Duodenal mucosa (tissue), 2 donors: ENCODE results near the gene PROX2.

Source experiments
- H3K27ac ChIP-seq: one replicate; pipeline ENCODE4 v1.7.0; 2013; ENCODE audit warnings: low read depth, low read length
- H3K27me3 ChIP-seq, 2 donors: one replicate each; pipeline ENCODE4 v1.7.0; 2013; ENCODE audit warnings: low read length in 2 of 2, control low read depth in 1 of 2; ENCODE audit not compliant: insufficient read depth in 2 of 2, control insufficient read depth in 1 of 2
- H3K36me3 ChIP-seq, 2 donors: one replicate each; pipeline ENCODE4 v1.7.0; 2013; ENCODE audit warnings: low read length in 2 of 2, control low read depth in 1 of 2; ENCODE audit not compliant: insufficient read depth in 2 of 2, control insufficient read depth in 1 of 2
- H3K4me1 ChIP-seq, 2 donors: one replicate each; pipeline ENCODE4 v1.7.0; 2013; ENCODE audit warnings: low read length in 2 of 2, control low read depth in 1 of 2; ENCODE audit not compliant: insufficient read depth in 2 of 2, control insufficient read depth in 1 of 2
- H3K4me3 ChIP-seq, 2 donors: one replicate each; pipeline ENCODE4 v1.7.0; 2013; ENCODE audit warnings: low read length in 2 of 2, low read depth in 1 of 2
- H3K9ac ChIP-seq, 2 donors: one replicate each; pipeline ENCODE4 v1.7.0; 2013; ENCODE audit warnings: low read length in 2 of 2, low read depth in 1 of 2
- H3K9me3 ChIP-seq, 2 donors: one replicate each; pipeline ENCODE4 v1.7.0; 2013; ENCODE audit warnings: low read length in 2 of 2, control low read depth in 1 of 2; ENCODE audit not compliant: control insufficient read depth in 1 of 2

The PROX2 gene

GRCh38 chr14:74898694-74899093 lies 22.7 kb upstream of the PROX2 start:
- Histone ChIP-seq H3K27ac (no peak overlapping the region), H3K9ac (no peak overlapping the region), H3K27me3 (no peaks in the 10 kb centered on the region), H3K36me3 (peaks cover 84 to 97% of the 10 kb centered on the region in 2 donors), H3K4me3 (no peak overlapping the region), H3K4me1 (peaks cover 7 to 10% of the 10 kb centered on the region in 2 donors), H3K9me3 (no peaks in the 10 kb centered on the region)

DNA sequence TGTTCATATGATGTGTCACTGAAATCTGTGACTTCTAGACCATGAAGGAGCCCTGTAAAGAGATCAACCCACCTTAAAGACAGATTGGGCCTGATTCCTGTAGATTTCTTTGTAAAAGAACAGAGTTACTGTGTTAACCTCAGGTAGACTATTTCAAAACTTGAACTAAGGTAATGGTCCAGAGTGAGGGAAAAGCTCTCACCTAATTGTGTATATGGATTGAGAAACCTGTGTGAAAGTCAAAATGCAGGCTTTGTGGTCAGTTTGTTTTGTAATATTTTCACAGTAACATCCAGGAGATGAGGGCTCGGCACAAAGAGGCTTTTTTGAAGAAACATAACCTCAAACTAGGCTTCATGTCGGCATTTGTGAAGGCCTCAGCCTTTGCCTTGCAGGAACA lies 22.1 kb upstream of the PROX2 start:
- H3K4me1 ChIP-seq, result peaks cover 7 to 15% of the 10 kb centered on the region in 2 donors
- no peak overlapping the region for H3K27ac ChIP-seq
- peaks cover 89 to 99% of the 10 kb centered on the region in 2 donors for H3K36me3 ChIP-seq

DNA sequence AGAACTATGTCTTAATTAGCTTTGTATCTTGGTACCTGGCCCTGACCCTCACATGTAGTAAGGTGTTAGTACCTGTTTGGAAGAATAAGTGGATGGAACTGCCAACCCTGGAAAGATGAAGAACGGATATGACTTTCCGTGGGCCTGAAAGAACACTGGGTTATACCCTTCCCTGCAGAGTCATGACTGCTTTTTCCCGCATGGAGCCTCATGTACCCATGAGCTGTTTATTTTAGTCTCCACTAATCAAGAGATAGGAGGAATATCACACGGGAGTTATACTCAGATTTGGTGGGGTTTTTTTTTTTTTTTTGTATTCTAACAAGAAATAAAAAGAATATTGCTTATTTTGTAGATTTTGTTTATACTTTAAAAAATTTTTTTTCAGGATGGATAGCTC lies 21.7 kb upstream of the PROX2 start:
- H3K36me3 ChIP-seq, result peaks cover 89 to 99% of the 10 kb centered on the region in 2 donors
- no peaks in the 10 kb centered on the region for H3K27me3 ChIP-seq
- no peaks in the 10 kb centered on the region for H3K9me3 ChIP-seq
- no peak overlapping the region for H3K4me3 ChIP-seq
- no peak overlapping the region for H3K27ac ChIP-seq
- peaks cover 7 to 18% of the 10 kb centered on the region in 2 donors for H3K4me1 ChIP-seq
- no peak overlapping the region for H3K9ac ChIP-seq

More for the DNA sequence above, 22.1 kb upstream of the PROX2 start:
- Histone ChIP-seq H3K9me3 (no peaks in the 10 kb centered on the region), H3K4me3 (no peak overlapping the region), H3K27me3 (no peaks in the 10 kb centered on the region), H3K9ac (no peak overlapping the region)

DNA sequence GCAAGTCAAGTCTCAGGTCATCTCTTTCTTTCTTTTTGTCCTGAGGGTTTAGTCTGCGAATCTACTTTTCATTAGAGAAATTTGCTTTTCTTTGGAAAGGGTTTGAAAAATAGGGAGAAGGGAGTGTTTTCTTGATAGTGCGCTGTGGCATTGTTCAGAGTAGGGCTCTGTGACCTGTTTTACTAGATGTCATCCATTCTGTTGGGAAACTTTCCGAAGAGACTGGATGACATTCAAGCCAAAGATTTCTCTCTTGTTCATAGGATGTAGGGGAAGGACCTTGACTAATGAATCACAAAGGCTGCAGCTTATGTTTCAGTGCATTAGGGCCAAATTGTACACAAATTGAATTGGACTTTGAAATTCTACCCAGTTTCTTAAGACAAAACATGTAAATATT lies 20.5 kb upstream of the PROX2 start:
- Histone ChIP-seq H3K4me3 (no peak overlapping the region), H3K36me3 (peaks cover 83 to 98% of the 10 kb centered on the region in 2 donors), H3K27me3 (no peaks in the 10 kb centered on the region), H3K9me3 (no peaks in the 10 kb centered on the region), H3K27ac (no peak overlapping the region), H3K9ac (no peak overlapping the region), H3K4me1 (peaks cover 7 to 18% of the 10 kb centered on the region in 2 donors)

DNA sequence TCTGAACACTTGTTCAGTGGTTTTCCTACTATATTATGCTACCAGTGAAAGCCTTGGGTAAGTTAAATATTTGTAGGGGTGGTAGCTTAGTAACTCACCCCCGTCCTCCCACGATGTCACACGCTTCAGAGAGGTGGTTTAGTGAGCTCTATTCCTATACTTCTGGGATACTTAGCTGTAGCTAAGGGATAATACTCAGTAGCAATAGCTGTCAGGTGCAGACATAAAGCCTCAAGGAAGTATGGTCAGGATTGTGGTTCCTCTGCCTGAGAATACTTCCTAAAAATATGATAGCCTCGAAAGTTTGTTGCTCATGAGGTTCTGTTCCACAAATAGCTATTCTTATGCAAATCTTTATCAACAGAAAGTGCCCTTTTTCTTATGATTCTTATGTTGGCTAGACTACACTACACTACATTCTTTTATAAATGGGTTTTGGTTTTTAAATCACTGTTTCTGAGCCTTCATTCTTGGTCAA lies 17.7 kb upstream of the PROX2 start:
- H3K4me3 ChIP-seq, result no peak overlapping the region
- H3K27me3 ChIP-seq, result no peaks in the 10 kb centered on the region
- no peak overlapping the region for H3K9ac ChIP-seq
- peaks cover 10 to 15% of the 10 kb centered on the region in 2 donors for H3K4me1 ChIP-seq
- H3K9me3 ChIP-seq, result no peaks in the 10 kb centered on the region
- peaks cover 60 to 92% of the 10 kb centered on the region in 2 donors for H3K36me3 ChIP-seq
- H3K27ac ChIP-seq, result no peak overlapping the region

- H3K9me3 ChIP-seq, result no peaks in the 10 kb centered on the region
- no peak overlapping the region for H3K4me3 ChIP-seq
- no peak overlapping the region for H3K9ac ChIP-seq
- H3K36me3 ChIP-seq, result peaks cover 53 to 85% of the 10 kb centered on the region in 2 donors
- H3K4me1 ChIP-seq, result peaks cover 7 to 14% of the 10 kb centered on the region in 2 donors
- H3K27me3 ChIP-seq, result no peaks in the 10 kb centered on the region
- H3K27ac ChIP-seq, result no peak overlapping the region
Observed at GRCh38 chr14:74892745-74893144, 16.8 kb upstream of the PROX2 start.

GRCh38 chr14:74891870-74892269 lies 15.9 kb upstream of the PROX2 start:
- Histone ChIP-seq H3K4me1 (peaks cover 7 to 16% of the 10 kb centered on the region in 2 donors), H3K9me3 (no peaks in the 10 kb centered on the region), H3K9ac (no peak overlapping the region), H3K4me3 (no peak overlapping the region), H3K27me3 (no peaks in the 10 kb centered on the region), H3K36me3 (peaks cover 45 to 76% of the 10 kb centered on the region in 2 donors), H3K27ac (no peak overlapping the region)

- no peaks in the 10 kb centered on the region for H3K9me3 ChIP-seq
- H3K27ac ChIP-seq, result no peak overlapping the region
- H3K4me1 ChIP-seq, result peaks cover 8 to 27% of the 10 kb centered on the region in 2 donors
- no peaks in the 10 kb centered on the region for H3K27me3 ChIP-seq
- no peak overlapping the region for H3K4me3 ChIP-seq
- H3K9ac ChIP-seq, result no peak overlapping the region
- peaks cover 37 to 72% of the 10 kb centered on the region in 2 donors for H3K36me3 ChIP-seq
Observed at GRCh38 chr14:74890262-74890661, 14.3 kb upstream of the PROX2 start.

- Histone ChIP-seq H3K4me3 (no peak overlapping the region), H3K4me1 (peaks cover 26 to 44% of the 10 kb centered on the region in 2 donors), H3K27me3 (no peaks in the 10 kb centered on the region), H3K9ac (no peak overlapping the region), H3K9me3 (no peaks in the 10 kb centered on the region), H3K36me3 (peaks cover 26 to 63% of the 10 kb centered on the region in 2 donors), H3K27ac (no peak overlapping the region)
Observed at GRCh38 chr14:74888164-74889158, 12.5 kb upstream of the PROX2 start.

DNA sequence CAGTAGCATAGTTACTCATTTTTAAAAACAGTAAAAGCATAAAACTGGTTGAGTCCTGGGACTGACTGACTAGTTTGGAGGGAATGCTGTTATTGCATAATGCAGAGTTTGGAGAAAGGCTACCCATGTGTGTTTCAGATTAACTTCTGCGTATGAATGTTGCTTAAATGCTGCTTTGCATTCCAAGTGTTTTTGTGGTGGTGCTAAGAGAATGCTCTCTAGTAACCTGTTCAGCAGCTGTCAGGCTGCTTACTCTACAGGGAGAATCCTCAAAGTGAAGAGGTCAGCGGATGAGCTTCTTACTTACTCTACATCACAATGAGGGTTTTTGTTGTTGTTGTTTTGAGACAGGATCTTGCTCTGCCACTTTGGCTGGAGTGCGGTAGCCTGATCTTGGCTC lies 10.1 kb upstream of the PROX2 start:
- H3K9me3 ChIP-seq, result no peaks in the 10 kb centered on the region
- peaks cover 39 to 46% of the 10 kb centered on the region in 2 donors for H3K4me1 ChIP-seq
- no peaks in the 10 kb centered on the region for H3K27me3 ChIP-seq
- peak overlapping the region; percentile 33 for H3K27ac ChIP-seq
- H3K4me3 ChIP-seq, result no peak overlapping the region
- no peak overlapping the region for H3K9ac ChIP-seq
- peaks cover 13 to 39% of the 10 kb centered on the region in 2 donors for H3K36me3 ChIP-seq
